CD4-positive, alpha-beta T cell treated with Interleukin-6 for 4 hours (primary cell): ENCODE data around the gene PRDM8.

Experiments used
- DNase-seq: peaks from one replicate; pipeline ENCODE4 v3.0.0-alpha.2; 2020; ENCODE audit warnings: mixed read lengths

PRDM8 gene

GRCh38 chr4:80184053-80184824, 13.1 kb upstream of the PRDM8 start:
- peak; percentile 96 for DNase-seq

DNA sequence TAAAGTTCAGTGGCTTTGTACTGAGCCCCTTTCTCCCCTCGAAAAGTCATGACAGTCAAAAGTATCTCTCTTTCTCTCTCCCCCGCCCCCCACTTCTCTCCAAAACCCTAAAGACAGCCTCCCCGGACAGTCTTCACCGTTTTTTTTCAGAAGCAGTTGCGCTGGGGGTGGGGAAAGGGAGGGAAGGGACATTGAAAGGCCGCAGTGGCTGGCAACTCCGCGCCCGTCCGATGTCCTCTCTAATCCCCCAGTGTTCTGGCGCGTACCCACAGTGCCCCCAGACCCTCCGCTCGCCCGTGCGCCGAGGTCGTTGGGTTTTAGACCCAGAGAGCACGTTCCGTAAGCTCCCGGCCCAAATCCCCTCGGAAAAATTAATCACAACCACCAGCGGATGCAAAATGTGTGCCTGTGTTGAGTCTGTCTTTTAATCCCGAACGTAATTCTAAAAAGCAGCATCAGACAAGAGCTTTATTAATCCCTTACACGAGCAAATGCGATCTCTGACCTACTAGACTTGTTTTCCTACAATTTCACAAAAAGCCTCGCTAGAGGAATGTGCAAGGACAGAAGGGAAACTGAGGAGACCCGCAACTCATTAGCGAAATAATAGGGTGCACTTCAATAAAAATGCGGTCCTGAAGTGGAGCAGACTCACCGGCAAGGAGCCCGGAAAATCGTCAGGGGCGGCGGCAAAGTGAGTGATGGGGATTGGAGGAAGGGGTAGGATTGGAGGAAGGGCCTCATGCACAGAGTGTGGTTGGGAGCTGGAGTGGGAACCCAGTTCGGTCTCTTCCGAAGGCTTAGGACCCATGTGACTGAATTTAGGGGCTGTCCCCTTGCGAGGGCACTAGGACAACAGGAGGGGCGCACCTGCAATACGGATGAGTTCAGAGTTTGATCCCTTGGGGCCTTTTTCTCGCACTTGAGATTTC, 12.2 kb upstream of the PRDM8 start:
- peak; percentile 57 for DNase-seq

DNA sequence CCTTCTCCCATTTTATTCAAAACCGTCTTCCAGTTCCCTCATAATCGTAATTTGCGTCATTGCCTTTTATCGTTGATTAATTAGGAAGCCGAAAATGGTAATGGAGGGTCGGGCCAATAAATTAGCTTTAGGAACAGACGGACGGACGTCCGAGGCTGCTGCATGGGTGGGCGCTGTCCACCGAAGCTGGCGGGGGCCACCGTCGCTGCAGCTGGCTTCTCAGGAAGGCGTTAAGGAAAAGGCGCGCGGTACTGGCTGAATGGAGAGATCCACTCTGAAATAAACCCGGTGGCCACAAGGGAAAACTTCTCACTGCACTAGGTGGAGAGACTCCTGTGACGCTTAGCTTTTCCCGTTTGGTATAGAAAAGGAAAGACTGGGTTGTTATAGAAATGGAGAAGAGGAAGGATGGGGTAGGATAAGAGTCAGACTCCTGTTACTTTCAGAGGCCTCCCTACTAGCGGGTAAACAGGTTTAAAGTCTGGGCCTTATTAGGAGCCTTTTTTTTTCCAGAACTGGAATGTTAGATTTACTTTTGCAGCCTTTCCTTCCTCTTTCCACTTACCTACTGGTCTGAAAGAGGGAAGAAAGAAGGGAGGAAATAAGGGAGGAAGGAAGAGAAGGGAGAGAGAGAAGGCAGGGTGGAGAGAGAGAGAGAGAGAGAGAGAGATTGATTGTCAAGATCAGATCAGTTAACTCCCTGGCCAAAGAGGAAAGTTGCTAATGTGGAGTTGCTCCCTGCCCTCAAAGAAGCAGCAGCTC, 11.3 kb upstream of the PRDM8 start:
- DNase-seq: no peak

DNA sequence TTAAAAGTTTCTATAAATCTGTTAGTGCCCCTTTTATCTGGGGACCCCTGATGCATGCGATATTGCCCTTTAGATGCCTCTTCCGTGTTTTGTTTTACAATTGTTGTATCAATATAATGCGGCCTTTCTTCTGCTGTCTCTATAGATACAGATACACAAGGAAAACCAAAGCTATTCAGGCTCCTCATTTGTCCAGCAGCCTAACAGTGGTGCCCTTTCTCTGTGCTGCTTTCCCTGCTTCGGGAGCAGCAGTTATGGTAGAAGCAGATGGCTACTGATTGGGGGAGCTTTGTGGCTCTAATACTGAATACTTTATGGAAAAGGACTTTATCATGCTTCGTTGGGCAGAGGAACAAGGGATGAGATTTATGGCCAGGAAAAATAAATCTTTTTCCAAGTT, 10.6 kb upstream of the PRDM8 start:
- DNase-seq: no peak

DNA sequence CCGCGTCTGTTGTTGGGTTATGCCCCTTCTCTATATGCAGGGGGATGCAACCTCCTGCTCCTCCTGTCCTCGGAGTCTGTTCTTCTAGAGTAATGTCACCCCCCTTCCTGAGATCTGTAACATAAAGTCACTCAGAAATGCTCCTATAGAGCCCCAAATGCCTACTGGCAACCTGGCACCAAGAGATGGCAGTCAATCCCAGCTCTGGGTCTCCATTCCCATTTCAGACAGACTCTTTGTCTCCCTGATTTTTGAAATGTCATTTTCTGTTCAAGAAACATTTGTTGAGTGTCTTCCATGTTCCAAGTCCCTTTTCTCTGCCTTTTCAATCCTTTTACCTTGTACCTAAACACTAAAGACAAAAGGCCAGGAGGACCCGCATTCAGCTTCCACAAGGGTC, 9.6 kb upstream of the PRDM8 start:
- no peak for DNase-seq

DNA sequence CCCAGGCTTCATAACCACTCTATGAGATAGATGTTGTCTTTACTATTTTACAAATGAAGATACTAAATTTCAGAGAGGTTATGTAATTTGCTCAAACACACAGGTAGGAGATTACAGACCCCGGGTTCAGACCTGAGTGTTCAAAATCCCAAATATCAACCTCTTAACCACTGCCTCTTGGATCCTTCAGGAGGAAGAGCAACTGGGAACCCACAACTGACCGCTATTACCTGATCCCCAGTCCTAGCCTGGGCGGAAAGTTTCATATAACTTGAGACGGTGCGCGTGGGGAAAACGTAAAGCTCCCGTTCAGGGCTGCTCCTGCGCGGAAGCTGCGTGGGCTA, 8.9 kb upstream of the PRDM8 start:
- no peak for DNase-seq

DNA sequence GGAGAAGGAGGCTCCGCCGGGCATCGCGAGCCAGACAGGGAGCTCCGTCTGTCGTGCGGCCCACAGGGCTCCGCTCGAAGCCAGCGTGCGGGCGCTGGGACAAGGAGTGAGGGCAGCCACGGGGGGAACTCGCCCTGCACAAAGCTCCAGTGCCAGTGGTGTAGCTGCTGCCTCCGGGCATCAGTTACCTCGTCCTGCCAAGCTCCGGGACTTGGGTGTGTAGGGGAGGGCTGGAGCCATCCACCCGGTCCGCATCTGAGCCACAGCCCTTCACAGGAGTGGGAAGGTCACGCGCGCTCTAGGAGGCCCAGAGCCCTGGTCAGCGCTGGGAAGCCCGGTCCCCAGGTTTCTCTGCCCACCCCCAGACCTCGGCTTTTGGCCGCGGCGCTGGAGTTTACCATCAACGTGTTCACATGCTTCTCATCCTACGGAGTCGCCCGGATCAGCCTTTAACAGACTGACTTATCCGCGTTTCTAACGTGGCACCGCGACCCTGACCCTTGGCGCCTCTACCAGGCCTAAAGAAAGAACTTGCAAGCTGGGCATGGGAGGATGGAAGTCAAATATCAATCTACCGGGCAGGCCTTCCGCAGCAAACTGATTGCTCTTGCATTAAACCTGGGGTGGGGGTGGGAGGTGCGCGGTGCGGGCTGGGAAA, 8.4 kb upstream of the PRDM8 start:
- DNase-seq: no peak

GRCh38 chr4:80189581-80189955, 7.7 kb upstream of the PRDM8 start:
- no peak for DNase-seq

DNA sequence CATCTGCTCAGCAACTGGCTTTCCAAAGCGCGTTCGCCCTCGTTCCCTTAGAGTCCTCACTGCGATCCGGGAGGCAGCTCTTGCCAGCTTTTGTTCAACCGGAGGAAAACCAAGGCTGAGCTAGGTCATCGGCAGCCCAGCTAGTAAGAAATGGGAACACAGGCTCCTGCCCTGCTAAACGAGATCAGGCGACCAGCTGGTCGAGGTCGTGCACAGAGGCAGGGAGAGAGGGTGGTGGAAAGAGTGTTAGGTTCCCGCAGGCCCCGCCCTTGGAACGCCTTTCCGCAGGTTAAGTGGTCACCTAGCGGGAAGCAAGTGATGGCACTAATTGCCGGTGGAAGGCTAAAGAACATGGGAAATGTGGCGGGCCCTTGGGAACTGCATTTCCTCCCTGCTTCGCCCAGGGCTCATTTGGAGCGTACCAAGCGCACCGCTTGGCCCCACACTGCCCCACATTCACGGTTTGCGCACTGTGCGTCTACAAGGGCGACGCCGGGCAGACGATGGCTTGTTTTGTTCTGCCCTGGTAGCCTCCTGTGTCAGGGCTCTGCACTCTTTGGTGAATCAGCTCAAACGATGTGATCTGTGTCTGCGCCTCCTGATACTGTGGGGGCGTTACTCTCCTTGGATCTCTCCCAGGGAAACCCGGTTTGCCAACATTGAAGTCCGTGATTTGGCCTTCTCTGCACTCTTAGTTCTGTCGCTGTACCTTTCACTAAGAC, 7.2 kb upstream of the PRDM8 start:
- no peak for DNase-seq

DNA sequence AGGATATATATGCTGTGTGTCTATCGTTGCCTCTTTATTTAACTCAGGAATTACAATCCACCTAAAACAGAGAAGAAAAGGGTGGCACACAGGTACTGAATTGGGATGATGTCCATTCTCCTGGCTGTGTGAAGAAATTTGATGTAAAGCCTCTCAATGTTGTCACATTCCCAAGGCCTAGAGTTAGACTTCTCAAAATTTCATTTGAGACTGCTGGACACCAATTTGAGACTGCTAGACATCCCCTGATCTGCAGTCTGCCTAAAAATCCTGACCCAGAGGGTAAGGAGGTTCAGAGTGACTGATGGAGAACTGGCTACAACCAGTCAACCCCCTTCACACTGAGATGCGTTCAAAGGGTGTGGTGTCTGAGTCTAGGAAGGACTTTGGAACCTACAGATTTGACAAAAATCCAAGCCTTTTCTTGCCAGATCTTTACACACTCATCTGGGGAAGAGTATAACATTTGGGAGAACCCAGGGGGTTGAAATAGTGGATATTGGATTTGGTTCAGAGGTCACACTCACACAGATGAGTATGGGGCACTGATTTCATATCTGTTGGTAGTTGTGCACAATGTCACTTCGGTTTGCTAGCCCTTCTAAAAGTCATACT, 4.9 kb upstream of the PRDM8 start:
- no peak for DNase-seq

- DNase-seq: no peak
Measured at GRCh38 chr4:80192937-80193336, 4.4 kb upstream of the PRDM8 start.

- no peak for DNase-seq
Measured at GRCh38 chr4:80195441-80196140, 1.7 kb upstream of the PRDM8 start.

DNA sequence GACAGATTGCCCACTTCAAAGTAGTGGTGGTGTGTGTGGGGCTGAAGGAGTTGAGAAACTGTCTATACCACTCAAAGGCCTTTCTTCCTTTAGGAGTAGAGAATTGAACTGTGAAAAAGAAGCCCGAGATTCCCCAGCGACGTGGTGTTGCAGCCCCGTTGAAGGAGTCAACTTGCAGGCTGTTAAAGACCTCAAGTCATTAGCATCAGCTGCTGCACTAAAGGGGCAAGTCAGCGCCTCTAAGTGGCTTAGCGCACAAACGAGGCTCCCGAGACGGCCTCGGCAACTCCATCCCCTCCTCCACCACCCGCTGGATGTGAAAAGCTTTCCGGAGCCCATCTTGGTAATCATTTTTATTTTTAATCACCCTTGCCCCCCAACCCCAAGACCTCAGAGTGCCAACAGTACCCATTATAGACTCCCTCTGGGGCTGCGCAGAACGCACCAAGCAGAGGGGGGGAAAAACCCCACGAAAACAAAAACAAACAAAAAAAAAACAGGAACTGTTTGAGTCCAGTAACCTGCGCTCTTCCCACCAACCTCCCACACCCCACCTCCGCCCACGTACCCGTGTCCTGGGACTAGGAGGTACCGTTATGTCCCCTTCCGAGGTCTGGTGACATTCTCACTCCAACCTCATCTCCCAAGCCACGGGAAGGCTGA, 913 bp upstream of the PRDM8 start:
- DNase-seq: no peak

- peak; percentile 23 for DNase-seq
Measured at GRCh38 chr4:80197601-80198440, 518 bp downstream of the PRDM8 start.

DNA sequence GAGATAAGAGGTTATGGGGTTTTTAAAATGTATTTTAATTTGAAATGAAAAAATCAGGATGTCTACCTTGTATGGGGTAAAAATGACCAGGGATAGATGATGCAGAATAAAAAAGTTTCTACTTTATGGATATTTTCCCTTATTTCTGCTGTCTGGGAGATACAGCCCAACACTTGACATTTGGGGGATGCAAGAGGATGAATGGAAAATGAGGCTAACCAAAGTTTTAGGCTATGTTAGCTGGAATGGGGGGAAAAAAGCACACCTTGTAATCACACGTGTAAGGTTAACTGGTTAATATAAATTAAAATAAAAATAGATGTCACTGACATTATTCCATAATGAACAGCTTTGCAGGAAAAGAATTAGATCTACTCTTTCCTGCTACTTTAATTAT, 1.1 kb downstream of the PRDM8 start:
- DNase-seq: no peak

- no peak for DNase-seq
Measured at GRCh38 chr4:80199004-80199560, 1.8 kb downstream of the PRDM8 start.

- DNase-seq: no peak
Measured at GRCh38 chr4:80199947-80200346, 2.6 kb downstream of the PRDM8 start.

DNA sequence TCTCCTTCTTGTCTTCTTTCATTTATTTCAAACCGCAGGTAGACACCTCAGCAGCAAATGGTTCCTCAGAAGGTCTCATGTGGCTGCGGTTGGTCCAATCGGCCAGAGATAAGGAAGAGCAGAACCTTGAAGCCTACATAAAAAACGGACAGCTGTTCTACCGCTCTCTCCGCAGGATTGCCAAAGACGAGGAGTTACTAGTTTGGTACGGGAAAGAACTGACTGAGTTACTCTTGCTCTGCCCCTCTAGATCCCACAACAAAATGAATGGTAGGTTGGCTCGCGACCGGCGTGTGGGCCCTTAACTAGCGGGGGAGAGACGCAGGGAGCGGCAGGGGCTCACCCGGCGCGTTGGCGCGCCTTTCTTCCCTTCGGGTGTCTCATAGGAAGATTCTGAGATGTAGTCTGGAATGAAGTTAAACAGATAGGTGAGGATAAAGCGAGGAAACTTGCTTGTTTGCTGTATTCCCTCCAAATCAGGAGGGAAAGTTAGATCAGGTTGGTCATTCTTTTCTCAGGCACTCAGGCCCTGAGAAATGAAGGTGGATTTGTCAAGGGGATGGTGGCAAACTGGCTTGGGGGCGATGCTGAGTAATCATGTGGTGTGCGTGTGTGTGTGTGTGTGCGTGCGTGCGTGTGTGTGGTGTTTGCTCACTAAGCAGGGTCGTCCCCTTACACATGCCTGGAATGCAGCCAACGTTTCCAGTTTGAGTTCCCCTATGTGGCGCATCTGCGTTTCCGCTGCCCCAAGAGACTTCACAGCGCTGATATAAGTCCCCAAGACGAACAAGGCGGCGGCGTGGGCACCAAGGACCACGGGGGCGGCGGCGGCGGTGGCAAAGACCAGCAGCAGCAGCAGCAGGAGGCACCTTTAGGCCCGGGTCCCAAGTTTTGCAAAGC, 4.2 kb downstream of the PRDM8 start:
- DNase-seq: peak; percentile 83
